Activated B cell treated with CpG ODN at 0.5 μM for 24 hours (primary cell): ENCODE results near the gene CTDSP1. TPM values are rescaled to one million over a fixed set of nuclear protein-coding genes. Genes with fewer than 3 reads are reported as not detected.

Experiments used
- ATAC-seq: fragments of 200-7000 bp; cut with Tn5 transposase; one replicate; pipeline ENCODE4 v1.10.0; 2021; ENCODE audit warnings: low read depth, mild to moderate bottlenecking, moderate library complexity
- CTCF ChIA-PET: fragments of 350-600 bp; sonication (Branson Sonifier 250); formaldehyde crosslinking; loops from one replicate; lab custom pipeline; 2021; ENCODE audit warnings: antibody characterized with exemption; lab: Charles Lee
- POLR2A ChIA-PET: fragments of 350-600 bp; sonication (Branson Sonifier 250); formaldehyde crosslinking; loops from one replicate; lab custom pipeline; 2021; ENCODE audit warnings: antibody characterized with exemption; lab: Charles Lee
- DNase-seq: peaks from one replicate; pipeline ENCODE4 v3.0.0; 2022
- H3K27ac Mint-ChIP-seq: one replicate; pipeline ENCODE4 v1.8.0; 2020; ENCODE audit warnings: mixed read lengths
- H3K27me3 Mint-ChIP-seq: one replicate; pipeline ENCODE4 v1.8.0; 2021; ENCODE audit warnings: mixed read lengths
- H3K36me3 Mint-ChIP-seq: one replicate; pipeline ENCODE4 v1.8.0; 2021; ENCODE audit warnings: low read depth, mixed read lengths
- H3K4me1 Mint-ChIP-seq: one replicate; pipeline ENCODE4 v1.8.0; 2021; ENCODE audit warnings: mixed read lengths
- H3K4me3 Mint-ChIP-seq: one replicate; pipeline ENCODE4 v1.8.0; 2020; ENCODE audit warnings: mild to moderate bottlenecking, mixed read lengths
- H3K9me3 Mint-ChIP-seq: one replicate; pipeline ENCODE4 v1.8.0; 2020; ENCODE audit warnings: mixed read lengths
- CTCF ChIP-seq: fragments of 200-600 bp; IDR thresholded peaks from one replicate; pipeline ENCODE4 v1.8.0; 2022; ENCODE audit warnings: antibody characterized with exemption, mild to moderate bottlenecking
- intact Hi-C: fragments of 100-400 bp; cut with micrococcal nuclease; formaldehyde crosslinking; loops from one replicate; pipeline ENCODE4 v1.15.1; 2024
- total RNA-seq: library from RNA; stranded (reverse); gene quantifications from 2 replicates; pipeline ENCODE4 v1.2.3, GENCODE V29; 2022

CTDSP1 gene, protein sequence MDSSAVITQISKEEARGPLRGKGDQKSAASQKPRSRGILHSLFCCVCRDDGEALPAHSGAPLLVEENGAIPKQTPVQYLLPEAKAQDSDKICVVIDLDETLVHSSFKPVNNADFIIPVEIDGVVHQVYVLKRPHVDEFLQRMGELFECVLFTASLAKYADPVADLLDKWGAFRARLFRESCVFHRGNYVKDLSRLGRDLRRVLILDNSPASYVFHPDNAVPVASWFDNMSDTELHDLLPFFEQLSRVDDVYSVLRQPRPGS
- 107 and 118 TPM in 2 replicates for total RNA-seq

DNA sequence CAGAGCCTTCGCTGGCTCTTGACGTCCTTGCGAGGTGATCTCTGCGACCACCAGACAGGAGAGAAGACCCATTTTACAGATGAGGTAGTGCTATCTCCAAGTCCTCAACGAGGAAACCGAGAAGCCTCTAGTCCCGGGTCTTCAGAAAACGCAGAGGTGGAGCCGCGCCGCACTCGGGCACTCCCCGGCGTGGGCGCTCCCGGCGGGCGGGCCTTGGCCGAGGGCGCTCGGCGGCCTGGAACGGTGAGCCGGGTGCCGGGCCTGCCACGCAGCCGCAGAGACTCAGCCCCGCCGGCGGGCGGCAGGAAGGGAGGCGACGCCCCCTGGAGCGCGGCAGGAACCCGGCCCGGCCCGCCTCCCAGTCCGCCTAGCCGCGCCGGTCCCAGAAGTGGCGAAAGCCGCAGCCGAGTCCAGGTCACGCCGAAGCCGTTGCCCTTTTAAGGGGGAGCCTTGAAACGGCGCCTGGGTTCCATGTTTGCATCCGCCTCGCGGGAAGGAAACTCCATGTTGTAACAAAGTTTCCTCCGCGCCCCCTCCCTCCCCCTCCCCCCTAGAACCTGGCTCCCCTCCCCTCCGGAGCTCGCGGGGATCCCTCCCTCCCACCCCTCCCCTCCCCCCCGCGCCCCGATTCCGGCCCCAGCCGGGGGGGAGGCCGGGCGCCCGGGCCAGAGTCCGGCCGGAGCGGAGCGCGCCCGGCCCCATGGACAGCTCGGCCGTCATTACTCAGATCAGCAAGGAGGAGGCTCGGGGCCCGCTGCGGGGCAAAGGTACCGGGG is at the start of gene CTDSP1:
Gene CTDSP1 (plus strand): TSS at position 478 of the 776 bp plus-strand sequence. CDS start 223 bp downstream, at position 701.
- ChIA-PET POLR2A (interaction anchor here (0.5 to 1.5 kb wide), 11 partner anchors 23 to 311 kb away, joined by 3 to 13 read pairs (median 5); partner anchors contain the start of genes AAMP, PNKD, TTLL4 and USP37), CTCF (interaction anchor here (1.4 kb wide), 1 partner anchor 66 kb away, joined by 5 read pairs; no protein-coding TSS in a partner anchor)
- intact Hi-C loops: loop anchor here (2.0 to 10.0 kb wide), 5 partner anchors 77 to 985 kb away; partner anchors contain the start of genes CNPPD1, CXCR1, DNPEP and RETREG2
- no peak for TF ChIP-seq CTCF
- peak; percentile 51 for ATAC-seq
- peaks cover 71% of the 10 kb centered on the region for H3K4me1 Mint-ChIP-seq
- peak within 1 kb of the TSS; percentile 93 for H3K4me3 Mint-ChIP-seq
- no peaks in the 10 kb centered on the region for H3K9me3 Mint-ChIP-seq
- DNase-seq: peak; percentile 89
- H3K27me3 Mint-ChIP-seq: no peaks in the 10 kb centered on the region
- H3K27ac Mint-ChIP-seq: peak within 1 kb of the TSS; percentile 84
- H3K36me3 Mint-ChIP-seq: peaks cover 28% of the 10 kb centered on the region

DNA sequence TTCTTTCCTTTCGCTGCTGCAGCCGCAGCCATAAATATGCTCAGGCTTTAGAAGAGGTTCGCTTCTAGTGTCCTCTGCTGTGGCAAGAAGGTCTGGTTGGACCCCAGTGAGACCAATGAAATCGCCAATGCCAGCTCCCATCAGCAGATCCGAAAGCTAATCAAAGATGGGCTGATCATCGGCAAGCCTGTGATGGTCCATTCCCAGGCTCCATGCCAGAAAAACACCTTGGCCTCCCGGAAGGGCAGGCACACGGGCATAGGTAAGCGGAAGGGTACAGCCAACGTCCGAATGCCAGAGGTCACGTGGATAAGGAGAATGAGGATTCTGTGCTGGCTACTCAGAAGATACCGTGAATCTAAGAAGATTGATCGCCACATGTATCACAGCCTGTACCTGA is 45.6 kb upstream of the CTDSP1 start:
- H3K36me3 Mint-ChIP-seq: peaks cover 7% of the 10 kb centered on the region
- intact Hi-C loops: no loop called here
- no peak overlapping the region for H3K27ac Mint-ChIP-seq
- no peaks in the 10 kb centered on the region for H3K27me3 Mint-ChIP-seq
- CTCF ChIA-PET: interaction anchor here (1.2 kb wide), 1 partner anchor 53 kb away, joined by 4 read pairs; no protein-coding TSS in a partner anchor
- ATAC-seq (no peak), DNase-seq (no peak)
- H3K4me1 Mint-ChIP-seq: peaks cover 5% of the 10 kb centered on the region
- no peak overlapping the region for H3K4me3 Mint-ChIP-seq
- POLR2A ChIA-PET: no interaction called here
- peaks cover 11% of the 10 kb centered on the region for H3K9me3 Mint-ChIP-seq
- no peak for TF ChIP-seq CTCF

- intact Hi-C loops: no loop called here
- no peaks in the 10 kb centered on the region for H3K27me3 Mint-ChIP-seq
- POLR2A ChIA-PET: interaction anchor here (0.7 kb wide), 1 partner anchor 34 kb away, joined by 11 read pairs; no protein-coding TSS in a partner anchor
- H3K36me3 Mint-ChIP-seq: peaks cover 7% of the 10 kb centered on the region
- peaks cover 11% of the 10 kb centered on the region for H3K9me3 Mint-ChIP-seq
- ATAC-seq (no peak), DNase-seq (no peak)
- H3K4me3 Mint-ChIP-seq: no peak overlapping the region
- no peak for TF ChIP-seq CTCF
- no peak overlapping the region for H3K27ac Mint-ChIP-seq
- H3K4me1 Mint-ChIP-seq: peaks cover 5% of the 10 kb centered on the region
- CTCF ChIA-PET: interaction anchor here (1.2 to 5.8 kb wide), 3 partner anchors 52 to 82 kb away, joined by 4 to 73 read pairs (median 54); partner anchors contain the start of genes AAMP and PNKD
Observed at GRCh38 chr2:218354850-218355443, 44.7 kb upstream of the CTDSP1 start.

DNA sequence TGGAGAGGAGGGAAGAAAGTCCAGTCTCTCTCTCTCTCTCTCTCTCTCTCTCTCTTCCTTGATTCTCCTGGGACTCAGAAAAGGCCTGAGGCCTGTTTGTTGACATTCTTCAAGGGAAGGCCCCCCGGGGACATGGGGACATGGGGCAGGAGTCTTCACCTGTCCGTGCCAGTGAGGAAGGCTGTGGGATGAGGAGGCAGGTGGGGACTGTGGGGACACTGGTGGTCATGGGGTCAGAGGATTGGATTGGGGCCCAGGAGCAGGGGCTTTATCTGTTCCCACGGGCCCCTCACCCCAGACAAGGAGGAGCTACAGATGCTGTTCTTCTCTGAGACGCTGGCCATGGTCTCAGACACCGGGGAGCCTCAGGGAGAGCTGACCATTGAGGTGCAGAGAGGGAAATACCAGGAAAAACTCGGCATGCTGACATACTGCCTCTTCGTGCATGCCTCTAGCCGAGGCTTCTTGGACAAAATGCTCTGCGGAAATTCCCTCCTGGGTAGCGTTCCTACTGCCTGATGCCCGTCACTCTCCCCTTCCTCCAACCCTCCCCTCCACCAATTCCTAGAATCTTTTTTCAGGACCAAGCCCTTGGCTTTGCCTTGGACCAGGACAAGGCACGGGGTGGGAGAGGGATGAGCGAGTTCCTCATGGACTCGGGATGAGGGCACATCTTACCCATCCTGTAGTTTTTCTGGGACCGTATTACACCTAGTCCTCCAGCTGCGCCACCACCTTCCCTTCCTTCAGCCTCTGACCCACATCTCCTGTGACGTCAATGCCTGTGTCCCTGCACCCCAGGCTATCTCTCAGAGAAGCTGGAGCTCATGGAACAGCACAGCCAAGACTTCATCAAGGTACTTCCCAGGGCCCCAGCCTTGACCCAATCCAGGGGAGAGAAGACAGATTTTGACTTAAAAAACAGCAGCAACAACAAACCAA is 42.2 kb upstream of the CTDSP1 start:
- POLR2A ChIA-PET: interaction anchor here (1.0 to 2.7 kb wide), 5 partner anchors 10 to 86 kb away, joined by 3 to 12 read pairs (median 3); partner anchors contain the start of genes AAMP and PNKD
- Mint-ChIP-seq H3K9me3 (peaks cover 3% of the 10 kb centered on the region), H3K36me3 (no peaks in the 10 kb centered on the region), H3K27ac (no peak overlapping the region), H3K4me3 (no peak overlapping the region), H3K27me3 (no peaks in the 10 kb centered on the region), H3K4me1 (peaks cover 9% of the 10 kb centered on the region)
- DNase-seq: no peak
- intact Hi-C loops: loop anchor here (2.0 kb wide), 1 partner anchor 65 kb away; the partner anchor contains the start of gene TMBIM1
- no peak for TF ChIP-seq CTCF
- ATAC-seq: no peak
- CTCF ChIA-PET: interaction anchor here (0.7 to 5.8 kb wide), 10 partner anchors 7 to 85 kb away, joined by 3 to 73 read pairs (median 6); partner anchors contain the start of genes AAMP, PNKD and TMBIM1
